GM06990 (cell line): ENCODE data around the gene COL16A1.

Experiments
- DNase-seq: peaks from one replicate; pipeline ENCODE4 v3.0.0-alpha.2; 2011; ENCODE audit not compliant: insufficient read length; ENCODE audit errors: extremely low read depth
- H3K27me3 ChIP-seq: replicated peaks from 2 replicates; pipeline ENCODE4 v1.6.0; 2011; ENCODE audit warnings: low read length; ENCODE audit not compliant: control insufficient read depth, insufficient read depth
- H3K36me3 ChIP-seq: 2 replicates; pipeline ENCODE4 v1.5.1; 2011; ENCODE audit warnings: low read length; ENCODE audit not compliant: control insufficient read depth, insufficient read depth
- H3K4me3 ChIP-seq: replicated peaks from 2 replicates; pipeline ENCODE4 v1.5.1; 2011; ENCODE audit warnings: low read depth, mild to moderate bottlenecking, control low read depth, low read length
- CTCF ChIP-seq: IDR thresholded peaks from 2 replicates; pipeline ENCODE4 v1.5.1; 2011; ENCODE audit warnings: low read length, control low read depth, mild to moderate bottlenecking, inconsistent platforms; ENCODE audit not compliant: insufficient read depth, poor library complexity, severe bottlenecking

The COL16A1 gene

GRCh38 chr1:31679676-31680230, 24.1 kb downstream of the COL16A1 start:
- no peak for DNase-seq
- peak; percentile 19 for TF ChIP-seq CTCF
- H3K4me3 ChIP-seq: no peak overlapping the region
- H3K36me3 ChIP-seq: no peaks in the 10 kb centered on the region
- peaks cover 1% of the 10 kb centered on the region for H3K27me3 ChIP-seq

GRCh38 chr1:31679091-31679490, 24.7 kb downstream of the COL16A1 start:
- DNase-seq: no peak
- no peak overlapping the region for H3K4me3 ChIP-seq
- TF ChIP-seq CTCF: no peak
- peaks cover 1% of the 10 kb centered on the region for H3K27me3 ChIP-seq
- no peaks in the 10 kb centered on the region for H3K36me3 ChIP-seq

GRCh38 chr1:31678681-31679080, 25.1 kb downstream of the COL16A1 start:
- peaks cover 1% of the 10 kb centered on the region for H3K27me3 ChIP-seq
- H3K36me3 ChIP-seq: no peaks in the 10 kb centered on the region
- no peak for TF ChIP-seq CTCF
- DNase-seq: no peak
- no peak overlapping the region for H3K4me3 ChIP-seq

GRCh38 chr1:31677949-31678348, 25.9 kb downstream of the COL16A1 start:
- no peak for TF ChIP-seq CTCF
- no peaks in the 10 kb centered on the region; the same call in 1 of the 2 replicates for H3K27me3 ChIP-seq
- no peak for DNase-seq
- no peaks in the 10 kb centered on the region for H3K36me3 ChIP-seq
- H3K4me3 ChIP-seq: no peak overlapping the region

GRCh38 chr1:31677401-31677800, 26.4 kb downstream of the COL16A1 start:
- Histone ChIP-seq H3K27me3 (no peaks in the 10 kb centered on the region; the same call in 1 of the 2 replicates), H3K4me3 (no peak overlapping the region), H3K36me3 (no peaks in the 10 kb centered on the region)
- TF ChIP-seq CTCF: no peak
- DNase-seq: no peak

GRCh38 chr1:31675756-31676155, 28.1 kb downstream of the COL16A1 start:
- no peak overlapping the region for H3K4me3 ChIP-seq
- H3K36me3 ChIP-seq: no peaks in the 10 kb centered on the region
- no peak for DNase-seq
- H3K27me3 ChIP-seq: no peaks in the 10 kb centered on the region
- no peak for TF ChIP-seq CTCF
